SK-MEL-5 (cell line): ENCODE results near the gene GMEB2. TPM values are rescaled to one million over a fixed set of nuclear protein-coding genes. Genes with fewer than 3 reads are reported as not detected.

Experiments
- DNase-seq: peaks from one replicate; pipeline ENCODE4 v3.0.0-alpha.2; 2016; ENCODE audit warnings: low read depth, low spot score
- in situ Hi-C: cut with HindIII; loops from 2 replicates; pipeline ENCODE4 v1.10.0; 2016; ENCODE audit warnings: low sequenced_read_pairs, high pct_unique_total_duplicates, low pct_unique_long_range_greater_than_20kb
- total RNA-seq: library from RNA; depleted of rRNA; stranded (reverse); fragments of >200 nt; shearing (Covaris generic); gene quantifications from 2 replicates; pipeline ENCODE4 v1.2.3, GENCODE V29; 2014

The GMEB2 gene
- total RNA-seq, 1 experiment from 2014 or later, result 10.5 TPM

GRCh38 chr20:63570281-63571086 is 56.4 kb downstream of the GMEB2 start:
- in situ Hi-C loops, result no loop called here

GRCh38 chr20:63568986-63569949 is 57.6 kb downstream of the GMEB2 start:
- DNase-seq, result no peak
- in situ Hi-C loops, result no loop called here

More at GRCh38 chr20:63570281-63571086, 56.4 kb downstream of the GMEB2 start:
- no peak for DNase-seq

- in situ Hi-C loops, result no loop called here
- no peak for DNase-seq
Measured at GRCh38 chr20:63568170-63568981, 58.5 kb downstream of the GMEB2 start.

GRCh38 chr20:63567386-63568169 is 59.3 kb downstream of the GMEB2 start:
- DNase-seq, result no peak
- in situ Hi-C loops, result no loop called here

- DNase-seq, result no peak
- in situ Hi-C loops, result no loop called here
Measured at GRCh38 chr20:63567136-63567385, 59.8 kb downstream of the GMEB2 start.

- in situ Hi-C loops, result no loop called here
- no peak for DNase-seq
Measured at GRCh38 chr20:63566395-63567135, 60.3 kb downstream of the GMEB2 start.

- in situ Hi-C loops, result no loop called here
- DNase-seq, result no peak
Measured at GRCh38 chr20:63565699-63566335, 61.1 kb downstream of the GMEB2 start.

GRCh38 chr20:63565021-63565698 is 61.7 kb downstream of the GMEB2 start:
- no peak for DNase-seq
- in situ Hi-C loops, result no loop called here

- DNase-seq, result no peak
- in situ Hi-C loops, result no loop called here
Measured at GRCh38 chr20:63564036-63564810, 62.7 kb downstream of the GMEB2 start.

- no peak for DNase-seq
- in situ Hi-C loops, result no loop called here
Measured at GRCh38 chr20:63563225-63563935, 63.5 kb downstream of the GMEB2 start.

GRCh38 chr20:63562461-63563224 is 64.3 kb downstream of the GMEB2 start:
- DNase-seq, result no peak
- in situ Hi-C loops, result no loop called here

GRCh38 chr20:63561624-63562396 is 65.1 kb downstream of the GMEB2 start:
- in situ Hi-C loops, result no loop called here
- no peak for DNase-seq
